ENCODE results near the gene SMIM35.

- TF ChIP-seq, protein P1, sequence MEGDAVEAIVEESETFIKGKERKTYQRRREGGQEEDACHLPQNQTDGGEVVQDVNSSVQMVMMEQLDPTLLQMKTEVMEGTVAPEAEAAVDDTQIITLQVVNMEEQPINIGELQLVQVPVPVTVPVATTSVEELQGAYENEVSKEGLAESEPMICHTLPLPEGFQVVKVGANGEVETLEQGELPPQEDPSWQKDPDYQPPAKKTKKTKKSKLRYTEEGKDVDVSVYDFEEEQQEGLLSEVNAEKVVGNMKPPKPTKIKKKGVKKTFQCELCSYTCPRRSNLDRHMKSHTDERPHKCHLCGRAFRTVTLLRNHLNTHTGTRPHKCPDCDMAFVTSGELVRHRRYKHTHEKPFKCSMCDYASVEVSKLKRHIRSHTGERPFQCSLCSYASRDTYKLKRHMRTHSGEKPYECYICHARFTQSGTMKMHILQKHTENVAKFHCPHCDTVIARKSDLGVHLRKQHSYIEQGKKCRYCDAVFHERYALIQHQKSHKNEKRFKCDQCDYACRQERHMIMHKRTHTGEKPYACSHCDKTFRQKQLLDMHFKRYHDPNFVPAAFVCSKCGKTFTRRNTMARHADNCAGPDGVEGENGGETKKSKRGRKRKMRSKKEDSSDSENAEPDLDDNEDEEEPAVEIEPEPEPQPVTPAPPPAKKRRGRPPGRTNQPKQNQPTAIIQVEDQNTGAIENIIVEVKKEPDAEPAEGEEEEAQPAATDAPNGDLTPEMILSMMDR (IDR thresholded peaks at IDR 0.05): no peak
- no peak for TF ChIP-seq POLR2A (IDR thresholded peaks at IDR 0.05)
Measured at GRCh38 chr11:117972629-117973502, 113.9 kb downstream of the SMIM35 start.
